ENCODE measurements around the gene CELF2.

Gene CELF2

DNA sequence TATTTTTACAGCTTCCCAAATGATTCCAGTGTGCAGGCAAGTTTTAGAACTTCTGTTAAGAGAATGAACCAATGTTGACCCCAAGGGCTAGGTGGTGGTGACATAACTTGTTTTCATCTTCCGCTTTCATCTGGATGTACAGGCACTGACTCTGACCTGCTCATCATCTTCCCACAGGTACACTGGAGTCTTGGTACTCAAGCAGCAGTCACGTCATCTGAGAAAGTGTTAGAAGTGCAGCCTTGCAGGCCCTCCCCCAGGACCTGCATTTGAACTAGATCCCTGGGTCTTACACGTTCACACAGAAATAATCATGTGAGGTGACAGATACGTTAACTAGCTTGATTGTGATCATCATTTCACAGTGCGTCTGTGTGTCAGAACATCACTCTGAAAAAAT lies 212.2 kb downstream of the CELF2 start:
- Histone ChIP-seq H3K56ac (ENCODE audit: low read length) (no peak overlapping the region), H3K23ac (ENCODE audit: low read length) (no peak overlapping the region), H2AK5ac (ENCODE audit: low read length) (no peak overlapping the region), H3K4me2 (ENCODE audit: low read length) (no peak overlapping the region), H4K5ac (ENCODE audit: low read length) (no peak overlapping the region), H3K27ac (ENCODE audit: low read depth, low read length) (no peak overlapping the region), H3K4me1 (ENCODE audit: control insufficient read depth, low read depth, low read length) (no peaks in the 10 kb centered on the region), H3K4ac (ENCODE audit: low read depth, low read length) (no peak overlapping the region), H2BK120ac (ENCODE audit: low read depth, low read length) (no peak overlapping the region), H3K36me3 (ENCODE audit: control insufficient read depth, insufficient read depth, low read length) (no peaks in the 10 kb centered on the region), H3K4me3 (ENCODE audit: low read length) (no peak overlapping the region), H3K18ac (ENCODE audit: low read length) (no peak overlapping the region), H2BK15ac (replicated peaks; ENCODE audit: low read depth) (no peak overlapping the region), H3K79me1 (ENCODE audit: low read length) (no peaks in the 10 kb centered on the region), H3K27me3 (ENCODE audit: insufficient read depth, low read length, poor library complexity) (no peaks in the 10 kb centered on the region), H4K8ac (ENCODE audit: low read depth, low read length) (no peak overlapping the region), H2BK5ac (ENCODE audit: low read length) (no peak overlapping the region), H3K79me2 (ENCODE audit: control insufficient read depth, insufficient read depth, low read length) (no peaks in the 10 kb centered on the region), H3K9ac (ENCODE audit: low read length) (no peak overlapping the region)
- no CpG with 5 or more reads among the region's 5 CpGs for WGBS (ENCODE audit: extremely low coverage, insufficient coverage, low lambda C conversion rate)
- no peak for DNase-seq

DNA sequence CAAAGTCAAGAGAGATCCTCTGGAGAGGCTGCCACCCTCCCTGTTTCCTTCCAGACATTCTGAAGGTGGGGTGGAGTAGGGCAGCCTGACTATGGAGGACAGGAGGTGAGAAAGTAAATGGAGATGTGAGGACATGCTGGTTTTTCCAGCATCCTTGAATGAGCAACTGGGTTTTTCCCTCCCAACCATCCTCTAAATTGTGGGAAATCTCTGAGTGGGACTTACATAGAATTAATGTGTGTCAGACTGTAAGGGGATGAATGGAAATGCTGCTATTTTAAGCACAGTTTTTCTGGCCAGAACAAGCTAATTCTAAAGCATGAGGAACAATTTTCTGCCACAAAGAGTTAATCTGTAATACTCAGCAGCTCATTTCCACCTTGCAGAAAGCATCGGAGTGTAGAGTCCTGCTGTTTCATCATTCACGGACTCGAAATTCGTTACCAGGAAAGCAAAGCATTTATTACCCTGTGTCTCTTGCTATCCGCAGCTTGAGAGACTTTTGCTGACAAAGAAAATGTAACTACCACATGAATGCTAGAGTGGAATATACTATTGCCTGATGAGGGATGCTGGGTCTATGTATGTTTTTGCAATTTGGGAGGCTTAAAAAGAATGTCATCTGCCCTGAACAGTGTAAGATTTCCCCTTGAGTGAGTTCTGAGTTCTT lies 213.0 kb downstream of the CELF2 start:
- DNase-seq, result no peak
- no peak overlapping the region for H4K5ac ChIP-seq (ENCODE audit: low read length)
- no peaks in the 10 kb centered on the region for H3K4me1 ChIP-seq (ENCODE audit: control insufficient read depth, low read depth, low read length)
- no peak overlapping the region for H3K4ac ChIP-seq (ENCODE audit: low read depth, low read length)
- no peak overlapping the region for H3K27ac ChIP-seq (ENCODE audit: low read depth, low read length)
- no peak overlapping the region for H3K4me2 ChIP-seq (ENCODE audit: low read length)
- no peaks in the 10 kb centered on the region for H3K79me2 ChIP-seq (ENCODE audit: control insufficient read depth, insufficient read depth, low read length)
- no peak overlapping the region for H4K8ac ChIP-seq (ENCODE audit: low read depth, low read length)
- H3K9ac ChIP-seq (ENCODE audit: low read length), result no peak overlapping the region
- no peaks in the 10 kb centered on the region for H3K36me3 ChIP-seq (ENCODE audit: control insufficient read depth, insufficient read depth, low read length)
- no peaks in the 10 kb centered on the region for H3K79me1 ChIP-seq (ENCODE audit: low read length)
- no peak overlapping the region for H2BK15ac ChIP-seq (replicated peaks; ENCODE audit: low read depth)
- H3K4me3 ChIP-seq (ENCODE audit: low read length), result no peak overlapping the region
- H3K56ac ChIP-seq (ENCODE audit: low read length), result no peak overlapping the region
- no peaks in the 10 kb centered on the region for H3K27me3 ChIP-seq (ENCODE audit: insufficient read depth, low read length, poor library complexity)
- no peak overlapping the region for H2AK5ac ChIP-seq (ENCODE audit: low read length)
- no peak overlapping the region for H2BK120ac ChIP-seq (ENCODE audit: low read depth, low read length)
- H3K18ac ChIP-seq (ENCODE audit: low read length), result no peak overlapping the region
- no peak overlapping the region for H3K23ac ChIP-seq (ENCODE audit: low read length)
- no peak overlapping the region for H2BK5ac ChIP-seq (ENCODE audit: low read length)
- WGBS (ENCODE audit: extremely low coverage, insufficient coverage, low lambda C conversion rate), result no CpG with 5 or more reads among the region's 5 CpGs

GRCh38 chr10:11231285-11231684 lies 213.6 kb downstream of the CELF2 start:
- Histone ChIP-seq H3K56ac (ENCODE audit: low read length) (no peak overlapping the region), H3K9ac (ENCODE audit: low read length) (no peak overlapping the region), H3K79me1 (ENCODE audit: low read length) (no peaks in the 10 kb centered on the region), H3K4me1 (ENCODE audit: control insufficient read depth, low read depth, low read length) (no peaks in the 10 kb centered on the region), H3K4me2 (ENCODE audit: low read length) (no peak overlapping the region), H4K5ac (ENCODE audit: low read length) (no peak overlapping the region), H3K27me3 (ENCODE audit: insufficient read depth, low read length, poor library complexity) (no peaks in the 10 kb centered on the region), H3K23ac (ENCODE audit: low read length) (no peak overlapping the region), H2BK15ac (replicated peaks; ENCODE audit: low read depth) (no peak overlapping the region), H3K4ac (ENCODE audit: low read depth, low read length) (no peak overlapping the region), H3K4me3 (ENCODE audit: low read length) (no peak overlapping the region), H3K27ac (ENCODE audit: low read depth, low read length) (no peak overlapping the region), H2BK120ac (ENCODE audit: low read depth, low read length) (no peak overlapping the region), H2AK5ac (ENCODE audit: low read length) (no peak overlapping the region), H3K18ac (ENCODE audit: low read length) (no peak overlapping the region), H4K8ac (ENCODE audit: low read depth, low read length) (no peak overlapping the region), H3K36me3 (ENCODE audit: control insufficient read depth, insufficient read depth, low read length) (no peaks in the 10 kb centered on the region), H2BK5ac (ENCODE audit: low read length) (no peak overlapping the region), H3K79me2 (ENCODE audit: control insufficient read depth, insufficient read depth, low read length) (no peaks in the 10 kb centered on the region)
- DNase-seq, result no peak
- WGBS (ENCODE audit: extremely low coverage, insufficient coverage, low lambda C conversion rate), result no CpG with 5 or more reads among the region's 3 CpGs

DNA sequence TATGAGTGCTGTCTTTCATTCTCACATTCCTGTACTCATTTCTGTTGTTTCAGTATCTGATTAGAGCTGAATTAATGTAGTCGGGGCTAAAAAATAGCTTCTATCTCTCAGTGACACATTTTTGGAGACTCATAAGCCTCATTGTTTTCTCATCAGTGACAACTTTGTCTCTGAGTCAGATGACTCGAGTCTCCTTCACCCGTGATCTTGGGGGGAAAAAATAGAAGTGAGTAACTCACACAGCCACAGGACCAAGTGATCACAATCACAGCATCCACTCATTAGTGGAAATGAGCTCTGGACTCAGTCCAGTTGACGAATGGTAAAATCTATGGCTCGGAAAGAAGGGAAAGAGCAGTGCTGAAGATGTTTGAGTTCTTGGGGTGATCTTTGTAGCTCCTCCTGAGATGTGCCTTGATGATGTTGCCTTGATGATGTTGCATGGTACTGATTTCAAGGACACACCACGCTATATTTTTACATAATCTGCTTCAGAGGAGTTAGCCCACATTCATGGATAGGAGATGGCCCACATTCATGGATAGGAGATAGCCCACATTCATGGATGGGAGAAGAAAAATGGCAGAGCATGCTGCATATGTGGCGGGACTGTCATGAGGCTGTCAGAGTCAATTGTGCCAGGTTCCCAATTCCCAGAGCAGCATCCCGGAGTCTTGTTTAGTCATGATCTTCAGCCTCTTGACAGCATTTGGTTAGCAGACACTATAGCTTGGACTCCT lies 214.7 kb downstream of the CELF2 start:
- no peak overlapping the region for H3K18ac ChIP-seq (ENCODE audit: low read length)
- DNase-seq, result no peak
- H3K36me3 ChIP-seq (ENCODE audit: control insufficient read depth, insufficient read depth, low read length), result no peaks in the 10 kb centered on the region
- no peak overlapping the region for H2BK15ac ChIP-seq (replicated peaks; ENCODE audit: low read depth)
- WGBS (ENCODE audit: extremely low coverage, insufficient coverage, low lambda C conversion rate), result no CpG with 5 or more reads among the region's 8 CpGs
- H2BK120ac ChIP-seq (ENCODE audit: low read depth, low read length), result no peak overlapping the region
- H3K4ac ChIP-seq (ENCODE audit: low read depth, low read length), result no peak overlapping the region
- H3K27me3 ChIP-seq (ENCODE audit: insufficient read depth, low read length, poor library complexity), result no peaks in the 10 kb centered on the region
- H3K79me2 ChIP-seq (ENCODE audit: control insufficient read depth, insufficient read depth, low read length), result no peaks in the 10 kb centered on the region
- H3K9ac ChIP-seq (ENCODE audit: low read length), result no peak overlapping the region
- H3K56ac ChIP-seq (ENCODE audit: low read length), result no peak overlapping the region
- H3K79me1 ChIP-seq (ENCODE audit: low read length), result no peaks in the 10 kb centered on the region
- no peak overlapping the region for H4K8ac ChIP-seq (ENCODE audit: low read depth, low read length)
- H2AK5ac ChIP-seq (ENCODE audit: low read length), result no peak overlapping the region
- H3K27ac ChIP-seq (ENCODE audit: low read depth, low read length), result no peak overlapping the region
- no peak overlapping the region for H3K23ac ChIP-seq (ENCODE audit: low read length)
- H2BK5ac ChIP-seq (ENCODE audit: low read length), result no peak overlapping the region
- no peak overlapping the region for H4K5ac ChIP-seq (ENCODE audit: low read length)
- no peaks in the 10 kb centered on the region for H3K4me1 ChIP-seq (ENCODE audit: control insufficient read depth, low read depth, low read length)
- H3K4me2 ChIP-seq (ENCODE audit: low read length), result no peak overlapping the region
- no peak overlapping the region for H3K4me3 ChIP-seq (ENCODE audit: low read length)

GRCh38 chr10:11234857-11235531 lies 217.3 kb downstream of the CELF2 start:
- no CpG with 5 or more reads among the region's 6 CpGs for WGBS (ENCODE audit: extremely low coverage, insufficient coverage, low lambda C conversion rate)

More at GRCh38 chr10:11234857-11235531, 217.3 kb downstream of the CELF2 start:
- Histone ChIP-seq H3K4me2 (ENCODE audit: low read length) (no peak overlapping the region), H3K4me3 (ENCODE audit: low read length) (no peak overlapping the region), H3K27ac (ENCODE audit: low read depth, low read length) (no peak overlapping the region), H3K36me3 (ENCODE audit: control insufficient read depth, insufficient read depth, low read length) (no peaks in the 10 kb centered on the region), H3K18ac (ENCODE audit: low read length) (no peak overlapping the region), H2BK5ac (ENCODE audit: low read length) (no peak overlapping the region), H3K79me1 (ENCODE audit: low read length) (no peaks in the 10 kb centered on the region), H3K4me1 (ENCODE audit: control insufficient read depth, low read depth, low read length) (no peaks in the 10 kb centered on the region), H3K56ac (ENCODE audit: low read length) (no peak overlapping the region), H3K27me3 (ENCODE audit: insufficient read depth, low read length, poor library complexity) (no peaks in the 10 kb centered on the region), H3K23ac (ENCODE audit: low read length) (no peak overlapping the region), H2BK120ac (ENCODE audit: low read depth, low read length) (no peak overlapping the region), H3K4ac (ENCODE audit: low read depth, low read length) (no peak overlapping the region), H4K8ac (ENCODE audit: low read depth, low read length) (no peak overlapping the region), H3K9ac (ENCODE audit: low read length) (no peak overlapping the region), H2BK15ac (replicated peaks; ENCODE audit: low read depth) (no peak overlapping the region), H4K5ac (ENCODE audit: low read length) (no peak overlapping the region), H2AK5ac (ENCODE audit: low read length) (no peak overlapping the region), H3K79me2 (ENCODE audit: control insufficient read depth, insufficient read depth, low read length) (no peaks in the 10 kb centered on the region)
- DNase-seq, result no peak
